Measurements from ENCODE around the gene ARMC6.
"Not testable (repeated sequence)": the region's sequence is repeated elsewhere in the genome, so short reads cannot be mapped to it uniquely, and the experiment has no call there.

ARMC6 gene

DNA sequence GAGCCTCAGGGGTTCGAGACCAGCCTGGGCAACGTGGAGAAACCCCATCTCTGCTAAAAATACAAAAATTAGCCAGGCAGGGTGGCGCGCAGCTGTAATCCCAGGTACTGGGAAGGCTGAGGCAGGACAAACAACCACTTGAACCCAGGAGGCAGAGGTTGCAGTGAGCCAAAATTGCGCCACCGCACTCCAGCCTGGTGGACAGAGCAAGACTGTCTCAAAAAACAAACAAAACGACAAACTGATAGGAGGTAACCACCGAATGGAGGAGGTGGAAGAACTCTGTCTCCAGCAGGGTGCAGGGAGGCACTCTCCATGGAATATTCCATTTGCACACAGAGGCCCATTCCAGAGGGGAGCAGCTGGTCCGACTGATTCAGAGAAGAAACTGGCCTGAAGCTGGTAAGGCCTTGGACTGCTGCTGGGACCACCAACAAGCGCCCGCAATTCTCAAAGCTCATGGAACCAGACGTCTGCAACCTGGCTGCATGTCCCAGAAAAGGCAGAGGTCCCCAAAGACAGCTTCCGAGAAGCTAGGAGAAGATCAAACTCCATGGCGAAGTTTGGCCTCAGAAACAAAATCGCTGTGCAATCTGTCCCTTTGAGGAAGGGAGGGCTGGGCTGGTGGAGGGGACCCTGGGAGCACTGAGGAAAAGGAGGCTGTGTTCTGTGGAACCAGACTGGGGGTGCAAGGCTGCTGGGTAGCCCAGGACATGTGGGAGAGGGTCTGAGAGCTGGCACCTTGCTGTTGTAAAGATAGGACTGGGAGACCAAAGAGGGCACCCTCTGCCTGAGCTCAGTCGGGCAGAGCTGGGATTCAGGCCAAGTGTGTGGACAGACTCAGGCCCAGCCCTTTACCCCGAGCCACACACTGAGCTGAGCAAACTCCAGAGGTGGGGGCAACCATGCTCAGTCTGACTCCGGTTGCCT lies 65.6 kb downstream of the ARMC6 start:
- Histone ChIP-seq H3K9me3 (no peaks in the 10 kb centered on the region), H3K4me3 (no peak overlapping the region), H3K27me3 (no peaks in the 10 kb centered on the region), H3K4me1 (no peaks in the 10 kb centered on the region), H3K36me3 (peaks cover 23 to 66% (median 40%) of the 10 kb centered on the region in 3 donors), H3K27ac (no peak overlapping the region)
- intact Hi-C loops (cut with DNase I; ENCODE audit: low total_unique reads), result no loop called here
- TF ChIP-seq, protein P1, sequence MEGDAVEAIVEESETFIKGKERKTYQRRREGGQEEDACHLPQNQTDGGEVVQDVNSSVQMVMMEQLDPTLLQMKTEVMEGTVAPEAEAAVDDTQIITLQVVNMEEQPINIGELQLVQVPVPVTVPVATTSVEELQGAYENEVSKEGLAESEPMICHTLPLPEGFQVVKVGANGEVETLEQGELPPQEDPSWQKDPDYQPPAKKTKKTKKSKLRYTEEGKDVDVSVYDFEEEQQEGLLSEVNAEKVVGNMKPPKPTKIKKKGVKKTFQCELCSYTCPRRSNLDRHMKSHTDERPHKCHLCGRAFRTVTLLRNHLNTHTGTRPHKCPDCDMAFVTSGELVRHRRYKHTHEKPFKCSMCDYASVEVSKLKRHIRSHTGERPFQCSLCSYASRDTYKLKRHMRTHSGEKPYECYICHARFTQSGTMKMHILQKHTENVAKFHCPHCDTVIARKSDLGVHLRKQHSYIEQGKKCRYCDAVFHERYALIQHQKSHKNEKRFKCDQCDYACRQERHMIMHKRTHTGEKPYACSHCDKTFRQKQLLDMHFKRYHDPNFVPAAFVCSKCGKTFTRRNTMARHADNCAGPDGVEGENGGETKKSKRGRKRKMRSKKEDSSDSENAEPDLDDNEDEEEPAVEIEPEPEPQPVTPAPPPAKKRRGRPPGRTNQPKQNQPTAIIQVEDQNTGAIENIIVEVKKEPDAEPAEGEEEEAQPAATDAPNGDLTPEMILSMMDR (IDR thresholded peaks at IDR 0.05), result no peak
- no peak for DNase-seq

DNA sequence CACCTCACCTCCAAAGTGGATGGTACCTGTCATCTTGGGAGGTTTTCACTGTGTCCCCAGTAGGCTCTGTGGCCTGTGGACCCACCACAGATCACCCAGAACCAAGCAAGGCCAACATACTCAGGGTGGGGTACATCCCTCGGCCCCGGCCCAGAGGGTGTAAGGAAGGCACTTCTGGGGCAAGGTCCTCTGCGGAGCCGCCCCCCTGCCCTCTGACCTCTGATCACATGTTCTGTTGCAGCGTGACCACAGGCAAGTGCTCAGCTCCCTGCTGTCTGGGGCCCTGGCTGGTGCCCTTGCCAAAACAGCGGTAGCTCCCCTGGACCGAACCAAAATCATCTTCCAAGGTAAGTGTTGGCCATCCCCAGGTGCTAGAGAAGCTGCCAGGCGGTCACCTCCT lies 68.1 kb downstream of the ARMC6 start:
- Histone ChIP-seq H3K27ac (no peak overlapping the region), H3K27me3 (no peaks in the 10 kb centered on the region), H3K9me3 (no peaks in the 10 kb centered on the region), H3K36me3 (peaks cover 23 to 57% (median 40%) of the 10 kb centered on the region in 3 donors), H3K4me1 (peaks cover 0 to 4% (median 0%) of the 10 kb centered on the region in 4 donors), H3K4me3 (no peak overlapping the region)
- intact Hi-C loops (cut with DNase I; ENCODE audit: low total_unique reads), result no loop called here
- no peak for DNase-seq
- TF ChIP-seq, protein P1 (IDR thresholded peaks at IDR 0.05), result no peak

DNA sequence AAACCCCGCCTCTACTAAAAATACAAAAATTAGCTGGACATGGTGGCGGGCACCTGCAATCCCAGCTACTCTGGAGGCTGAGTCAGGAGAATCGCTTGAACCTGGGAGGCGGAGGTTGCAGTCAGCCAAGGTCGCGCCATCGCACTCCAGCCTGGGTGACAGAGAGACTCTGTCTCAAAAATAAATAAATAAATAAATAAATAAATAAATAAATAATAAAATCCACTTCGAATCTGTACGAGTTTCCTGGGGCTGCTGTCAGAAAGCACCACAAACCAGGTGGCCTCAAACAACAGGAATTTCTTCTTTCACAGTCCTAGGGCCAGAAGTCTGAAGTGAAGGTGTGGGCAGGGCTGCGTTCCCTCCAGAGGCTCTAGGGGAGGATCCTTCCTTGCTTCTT lies 69.2 kb downstream of the ARMC6 start:
- H3K36me3 ChIP-seq, result peaks cover 23 to 49% (median 36%) of the 10 kb centered on the region in 3 donors
- H3K27me3 ChIP-seq; H3K4me1 ChIP-seq; DNase-seq; H3K4me3 ChIP-seq; H3K9me3 ChIP-seq; H3K27ac ChIP-seq; intact Hi-C loops (cut with DNase I; ENCODE audit: low total_unique reads): not testable (repeated sequence)

DNA sequence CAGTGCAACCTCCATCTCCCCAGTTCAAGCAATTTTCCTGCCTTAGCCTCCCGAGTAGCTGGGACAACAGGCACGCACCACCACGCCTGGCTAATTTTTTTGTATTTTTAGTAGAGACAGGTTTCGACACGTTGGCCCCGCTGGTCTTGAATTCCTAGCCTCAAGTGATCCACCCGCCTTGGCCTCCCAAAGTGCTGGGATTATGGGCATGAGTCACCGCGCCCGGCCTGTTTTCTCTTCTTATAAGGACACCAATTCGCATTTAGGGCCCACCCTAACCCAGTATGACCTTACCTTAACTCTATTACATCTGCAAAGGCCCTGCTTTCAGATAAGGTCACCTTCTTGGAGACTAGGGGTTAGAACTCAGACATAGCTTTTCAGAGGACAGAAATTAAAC lies 69.8 kb downstream of the ARMC6 start:
- Histone ChIP-seq H3K4me3 (no peak overlapping the region), H3K27me3 (no peaks in the 10 kb centered on the region), H3K9me3 (no peaks in the 10 kb centered on the region), H3K27ac (no peak overlapping the region), H3K36me3 (peaks cover 23 to 49% (median 35%) of the 10 kb centered on the region in 3 donors), H3K4me1 (peaks cover 0 to 4% (median 0%) of the 10 kb centered on the region in 4 donors)
- TF ChIP-seq, protein P1 (IDR thresholded peaks at IDR 0.05), result no peak
- DNase-seq, result no peak
- intact Hi-C loops (cut with DNase I; ENCODE audit: low total_unique reads), result no loop called here

DNA sequence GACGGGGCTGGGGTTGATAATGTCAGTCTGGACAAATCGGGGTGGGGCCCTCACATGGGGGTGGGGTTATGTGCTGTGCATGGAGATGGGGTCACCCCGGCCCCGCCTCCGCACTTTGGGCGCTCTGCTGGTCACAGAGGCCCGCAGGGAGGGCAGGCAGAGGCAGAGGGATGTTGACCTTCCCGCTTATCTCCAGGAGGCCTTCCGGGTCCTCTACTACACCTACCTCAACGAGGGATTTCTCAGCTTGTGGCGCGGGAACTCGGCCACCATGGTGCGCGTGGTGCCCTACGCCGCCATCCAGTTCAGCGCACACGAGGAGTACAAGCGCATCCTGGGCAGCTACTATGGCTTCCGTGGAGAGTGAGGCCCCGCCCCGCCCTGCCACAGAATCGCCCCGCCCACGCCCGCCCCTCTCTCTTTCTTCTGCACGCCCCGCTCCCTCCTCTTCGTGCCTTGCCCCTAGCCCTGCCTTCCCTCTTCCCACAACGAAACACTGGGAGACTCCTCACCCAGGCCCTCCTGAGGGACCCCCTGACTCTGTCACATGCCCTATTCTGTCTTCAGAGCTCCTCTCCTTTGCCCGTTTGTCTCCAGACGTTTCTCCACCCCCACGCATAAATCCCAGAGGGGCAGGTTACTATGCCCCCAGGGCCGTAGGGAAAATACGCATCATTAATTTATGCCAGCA lies 72.1 kb downstream of the ARMC6 start:
- intact Hi-C loops (cut with DNase I; ENCODE audit: low total_unique reads), result no loop called here
- peaks cover 0 to 15% (median 8%) of the 10 kb centered on the region in 4 donors for H3K4me1 ChIP-seq
- H3K27me3 ChIP-seq, result no peaks in the 10 kb centered on the region
- H3K27ac ChIP-seq, result no peak overlapping the region
- TF ChIP-seq, protein P1 (IDR thresholded peaks at IDR 0.05), result no peak
- no peak for DNase-seq
- H3K9me3 ChIP-seq, result no peaks in the 10 kb centered on the region
- H3K36me3 ChIP-seq, result peaks cover 11 to 29% (median 22%) of the 10 kb centered on the region in 3 donors
- H3K4me3 ChIP-seq, result peak overlapping the region; percentile 8 to 23

All from tibial artery (tissue), 4 donors.